ENCODE data around the gene CBLN1.

Gene CBLN1

GRCh38 chr16:49284962-49285361 lies 3.3 kb upstream of the CBLN1 start:
- Histone ChIP-seq H3K79me2 (ENCODE audit: control insufficient read depth, insufficient read depth, low read length, poor library complexity) (no peaks in the 10 kb centered on the region), H2AK5ac (ENCODE audit: low read length) (no peak overlapping the region), H3K36me3 (ENCODE audit: control insufficient read depth in 1 of 2, insufficient read depth in 2 of 2, low read length in 2 of 2) (no peaks in the 10 kb centered on the region), H4K12ac (ENCODE audit: low read depth, low read length) (no peak overlapping the region), H3K79me1 (ENCODE audit: low read length) (no peaks in the 10 kb centered on the region), H3K4me2 (ENCODE audit: low read length) (no peak overlapping the region), H3K9me3 (ENCODE audit: insufficient read depth, low read depth, low read length) (peaks cover 5% of the 10 kb centered on the region), H2AFZ (ENCODE audit: insufficient read depth, low read length, poor library complexity) (no peak overlapping the region), H3K4me3 (ENCODE audit: low read depth, low read length) (no peak overlapping the region), H3K23ac (ENCODE audit: low read length) (no peak overlapping the region), H3K27ac (ENCODE audit: low read depth, low read length) (no peak overlapping the region), H3K9ac (ENCODE audit: low read length) (no peak overlapping the region), H3K27me3 (ENCODE audit: insufficient read depth, low read length) (peaks cover 40% of the 10 kb centered on the region), H2BK120ac (ENCODE audit: insufficient read depth, low read length, poor library complexity) (no peak overlapping the region), H3K4me1 (ENCODE audit: control insufficient read depth in 1 of 2, insufficient read depth in 2 of 2, low read length in 2 of 2) (peaks cover 9 to 16% of the 10 kb centered on the region in 2 experiments), H4K91ac (ENCODE audit: low read depth, low read length) (no peak overlapping the region), H2BK12ac (ENCODE audit: low read length) (no peak overlapping the region), H4K8ac (ENCODE audit: low read depth, low read length) (no peak overlapping the region), H3K4ac (ENCODE audit: low read depth, low read length) (no peak overlapping the region), H3K14ac (ENCODE audit: low read length) (no peak overlapping the region), H3K18ac (ENCODE audit: low read length) (no peak overlapping the region), H2BK5ac (ENCODE audit: low read depth, low read length, poor library complexity) (no peak overlapping the region)
- no peak for DNase-seq
- WGBS (ENCODE audit: extremely low coverage, insufficient coverage, insufficient read length): no CpG with 5 or more reads among the region's 4 CpGs

DNA sequence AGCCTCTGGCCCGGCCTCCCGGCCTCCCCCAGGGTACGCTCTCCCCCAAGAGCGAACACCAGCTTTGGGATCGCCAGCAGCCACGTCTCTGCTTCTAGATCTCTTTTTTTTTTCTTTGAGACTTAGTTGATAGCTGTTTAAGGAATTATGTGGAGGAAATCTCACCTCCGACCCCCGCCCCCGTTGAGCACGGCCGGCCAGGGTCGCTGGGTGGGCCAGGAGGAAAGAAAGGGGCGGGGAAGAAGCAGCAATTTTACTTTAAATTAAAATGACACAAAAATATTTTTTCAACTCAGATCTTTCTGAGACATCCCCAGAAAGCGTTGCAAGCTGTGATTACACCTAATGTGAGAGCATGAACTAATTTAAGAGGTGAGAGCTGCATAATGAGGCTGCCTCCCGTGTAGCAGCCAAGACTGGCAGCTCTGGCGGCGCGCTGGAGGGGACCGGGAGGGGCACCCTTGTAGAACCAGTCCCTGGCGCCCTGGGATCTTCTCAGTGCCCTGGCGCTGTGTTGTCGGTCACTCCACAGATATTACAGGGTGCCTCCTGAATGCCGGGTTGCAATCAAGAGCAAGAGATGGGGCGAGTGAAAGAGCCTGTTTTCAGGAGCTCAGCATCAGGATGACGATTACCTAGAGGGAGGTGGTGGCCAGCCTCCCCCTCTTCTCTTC lies 1.9 kb upstream of the CBLN1 start:
- WGBS (ENCODE audit: extremely low coverage, insufficient coverage, insufficient read length): no CpG with 5 or more reads among the region's 25 CpGs
- Histone ChIP-seq H2BK120ac (ENCODE audit: insufficient read depth, low read length, poor library complexity) (no peak overlapping the region), H4K12ac (ENCODE audit: low read depth, low read length) (no peak overlapping the region), H2AFZ (ENCODE audit: insufficient read depth, low read length, poor library complexity) (no peak overlapping the region), H3K9me3 (ENCODE audit: insufficient read depth, low read depth, low read length) (peaks cover 9% of the 10 kb centered on the region), H3K4me3 (ENCODE audit: low read depth, low read length) (no peak overlapping the region), H4K91ac (ENCODE audit: low read depth, low read length) (no peak overlapping the region), H3K14ac (ENCODE audit: low read length) (no peak overlapping the region), H3K4me2 (ENCODE audit: low read length) (peak overlapping the region; percentile 90), H3K4ac (ENCODE audit: low read depth, low read length) (no peak overlapping the region), H3K79me2 (ENCODE audit: control insufficient read depth, insufficient read depth, low read length, poor library complexity) (no peaks in the 10 kb centered on the region), H3K9ac (ENCODE audit: low read length) (no peak overlapping the region), H3K4me1 (ENCODE audit: control insufficient read depth in 1 of 2, insufficient read depth in 2 of 2, low read length in 2 of 2) (peaks cover 9 to 16% of the 10 kb centered on the region in 2 experiments), H2BK5ac (ENCODE audit: low read depth, low read length, poor library complexity) (no peak overlapping the region), H3K27ac (ENCODE audit: low read depth, low read length) (no peak overlapping the region), H3K27me3 (ENCODE audit: insufficient read depth, low read length) (peaks cover 53% of the 10 kb centered on the region), H3K23ac (ENCODE audit: low read length) (no peak overlapping the region), H3K79me1 (ENCODE audit: low read length) (no peaks in the 10 kb centered on the region), H4K8ac (ENCODE audit: low read depth, low read length) (no peak overlapping the region), H2BK12ac (ENCODE audit: low read length) (no peak overlapping the region), H3K18ac (ENCODE audit: low read length) (no peak overlapping the region), H2AK5ac (ENCODE audit: low read length) (no peak overlapping the region), H3K36me3 (ENCODE audit: control insufficient read depth in 1 of 2, insufficient read depth in 2 of 2, low read length in 2 of 2) (no peaks in the 10 kb centered on the region)
- DNase-seq: no peak

- Histone ChIP-seq H3K27ac (ENCODE audit: low read depth, low read length) (no peak overlapping the region), H4K91ac (ENCODE audit: low read depth, low read length) (no peak overlapping the region), H3K4me2 (ENCODE audit: low read length) (peak overlapping the region; percentile 90), H2AK5ac (ENCODE audit: low read length) (no peak overlapping the region), H3K4me3 (ENCODE audit: low read depth, low read length) (peak overlapping the region; percentile 67), H3K4ac (ENCODE audit: low read depth, low read length) (no peak overlapping the region), H3K9me3 (ENCODE audit: insufficient read depth, low read depth, low read length) (peaks cover 9% of the 10 kb centered on the region), H4K8ac (ENCODE audit: low read depth, low read length) (no peak overlapping the region), H3K36me3 (ENCODE audit: control insufficient read depth in 1 of 2, insufficient read depth in 2 of 2, low read length in 2 of 2) (no peaks in the 10 kb centered on the region), H3K18ac (ENCODE audit: low read length) (no peak overlapping the region), H3K23ac (ENCODE audit: low read length) (no peak overlapping the region), H3K9ac (ENCODE audit: low read length) (no peak overlapping the region), H3K79me1 (ENCODE audit: low read length) (no peaks in the 10 kb centered on the region), H3K4me1 (ENCODE audit: control insufficient read depth in 1 of 2, insufficient read depth in 2 of 2, low read length in 2 of 2) (peaks cover 9 to 16% of the 10 kb centered on the region in 2 experiments), H4K12ac (ENCODE audit: low read depth, low read length) (no peak overlapping the region), H3K14ac (ENCODE audit: low read length) (no peak overlapping the region), H3K79me2 (ENCODE audit: control insufficient read depth, insufficient read depth, low read length, poor library complexity) (no peaks in the 10 kb centered on the region), H2AFZ (ENCODE audit: insufficient read depth, low read length, poor library complexity) (peak overlapping the region; percentile 1), H2BK5ac (ENCODE audit: low read depth, low read length, poor library complexity) (no peak overlapping the region), H2BK12ac (ENCODE audit: low read length) (no peak overlapping the region), H3K27me3 (ENCODE audit: insufficient read depth, low read length) (peaks cover 60% of the 10 kb centered on the region), H2BK120ac (ENCODE audit: insufficient read depth, low read length, poor library complexity) (no peak overlapping the region)
- DNase-seq: no peak
- no CpG with 5 or more reads among the region's 49 CpGs for WGBS (ENCODE audit: extremely low coverage, insufficient coverage, insufficient read length)
Measured at GRCh38 chr16:49282690-49283375, 1.2 kb upstream of the CBLN1 start.

- no peak overlapping the region for H3K27ac ChIP-seq (ENCODE audit: low read depth, low read length)
- H3K27me3 ChIP-seq (ENCODE audit: insufficient read depth, low read length): peaks cover 68% of the 10 kb centered on the region
- no peak overlapping the region for H3K4ac ChIP-seq (ENCODE audit: low read depth, low read length)
- peak; percentile 8 to 38 for DNase-seq
- WGBS (ENCODE audit: extremely low coverage, insufficient coverage, insufficient read length): no CpG with 5 or more reads among the region's 124 CpGs
- H3K9me3 ChIP-seq (ENCODE audit: insufficient read depth, low read depth, low read length): peaks cover 9% of the 10 kb centered on the region
- H2BK12ac ChIP-seq (ENCODE audit: low read length): no peak overlapping the region
- H2BK5ac ChIP-seq (ENCODE audit: low read depth, low read length, poor library complexity): no peak overlapping the region
- no peak overlapping the region for H2AK5ac ChIP-seq (ENCODE audit: low read length)
- no peak overlapping the region for H2BK120ac ChIP-seq (ENCODE audit: insufficient read depth, low read length, poor library complexity)
- H3K23ac ChIP-seq (ENCODE audit: low read length): no peak overlapping the region
- peaks cover 9 to 16% of the 10 kb centered on the region in 2 experiments for H3K4me1 ChIP-seq (ENCODE audit: control insufficient read depth in 1 of 2, insufficient read depth in 2 of 2, low read length in 2 of 2)
- H3K9ac ChIP-seq (ENCODE audit: low read length): no peak overlapping the region
- H3K36me3 ChIP-seq (ENCODE audit: control insufficient read depth in 1 of 2, insufficient read depth in 2 of 2, low read length in 2 of 2): no peaks in the 10 kb centered on the region
- H4K8ac ChIP-seq (ENCODE audit: low read depth, low read length): peak overlapping the region; percentile 22
- H3K4me2 ChIP-seq (ENCODE audit: low read length): peak overlapping the region; percentile 91
- no peak overlapping the region for H3K18ac ChIP-seq (ENCODE audit: low read length)
- no peaks in the 10 kb centered on the region for H3K79me1 ChIP-seq (ENCODE audit: low read length)
- no peaks in the 10 kb centered on the region for H3K79me2 ChIP-seq (ENCODE audit: control insufficient read depth, insufficient read depth, low read length, poor library complexity)
- H4K91ac ChIP-seq (ENCODE audit: low read depth, low read length): no peak overlapping the region
- no peak overlapping the region for H4K12ac ChIP-seq (ENCODE audit: low read depth, low read length)
- no peak overlapping the region for H3K14ac ChIP-seq (ENCODE audit: low read length)
- H3K4me3 ChIP-seq (ENCODE audit: low read depth, low read length): peak overlapping the region; percentile 75
- H2AFZ ChIP-seq (ENCODE audit: insufficient read depth, low read length, poor library complexity): peak overlapping the region; percentile 37
Measured at GRCh38 chr16:49281843-49282642, 405 bp upstream of the CBLN1 start.
